GM18511 (cell line): ENCODE data around the gene ACTR8.

Source experiments
- ATAC-seq: cut with Tn5 transposase; IDR thresholded peaks from one replicate; pipeline ENCODE4 v1.9.1; 2021; ENCODE audit warnings: mild to moderate bottlenecking, moderate library complexity; ENCODE audit not compliant: unreplicated experiment

Gene ACTR8

DNA sequence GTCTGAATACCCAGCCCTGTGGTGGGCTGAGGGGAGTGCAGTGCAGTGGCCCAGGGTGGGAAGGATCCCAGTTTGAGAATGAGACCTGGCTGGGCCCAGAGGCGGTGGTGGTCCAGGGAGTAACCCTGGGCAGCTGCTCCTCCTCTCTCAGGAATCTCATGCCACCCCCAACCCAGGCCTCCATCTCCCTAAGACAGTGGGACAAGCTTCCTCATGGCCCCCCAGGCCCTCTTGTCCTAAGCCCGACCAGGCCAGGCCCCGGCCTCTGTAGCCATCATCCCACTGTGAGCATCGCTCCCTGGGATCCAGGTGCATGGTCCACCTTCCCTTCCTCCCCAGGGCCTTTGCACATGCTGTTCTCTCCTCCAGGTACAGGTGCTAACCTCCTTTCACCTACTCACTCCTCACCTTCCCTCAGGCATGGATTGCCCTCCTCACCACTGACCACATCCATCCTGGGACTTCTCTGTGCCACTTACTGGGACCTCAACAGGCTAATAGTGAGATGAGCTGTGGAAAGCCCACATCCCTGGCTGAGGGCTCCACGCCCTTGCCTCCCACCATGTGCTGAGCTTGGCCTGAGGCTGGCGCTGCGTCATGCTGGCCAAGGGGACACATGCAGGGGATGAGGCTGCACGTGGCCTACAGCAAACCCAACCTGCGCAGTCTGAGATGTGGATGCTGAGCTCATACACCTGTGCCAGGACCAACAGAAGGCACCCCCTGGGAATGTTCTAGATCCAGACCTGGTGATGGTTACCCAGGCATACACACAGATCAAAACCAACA lies 45.7 kb downstream of the ACTR8 start:
- ATAC-seq: no peak

DNA sequence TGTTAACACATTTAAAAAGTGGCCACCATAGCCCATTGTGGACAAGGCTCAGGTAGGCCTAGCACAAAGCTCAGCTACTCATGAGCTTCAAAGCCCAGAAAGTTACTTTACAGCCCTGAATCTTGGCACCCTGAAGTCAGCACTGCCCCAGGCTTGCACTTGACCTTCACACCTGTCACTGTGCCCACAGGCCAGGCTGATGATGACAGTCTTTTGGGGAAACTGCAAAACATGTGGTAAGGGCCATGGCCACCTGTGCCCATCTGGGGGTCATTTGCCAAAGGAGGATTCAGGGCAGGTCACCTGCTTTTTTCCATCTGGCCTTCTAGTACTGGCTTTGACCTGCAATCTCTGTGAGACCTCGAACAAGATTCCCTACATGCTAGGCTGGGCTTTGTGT lies 46.7 kb downstream of the ACTR8 start:
- no peak for ATAC-seq

DNA sequence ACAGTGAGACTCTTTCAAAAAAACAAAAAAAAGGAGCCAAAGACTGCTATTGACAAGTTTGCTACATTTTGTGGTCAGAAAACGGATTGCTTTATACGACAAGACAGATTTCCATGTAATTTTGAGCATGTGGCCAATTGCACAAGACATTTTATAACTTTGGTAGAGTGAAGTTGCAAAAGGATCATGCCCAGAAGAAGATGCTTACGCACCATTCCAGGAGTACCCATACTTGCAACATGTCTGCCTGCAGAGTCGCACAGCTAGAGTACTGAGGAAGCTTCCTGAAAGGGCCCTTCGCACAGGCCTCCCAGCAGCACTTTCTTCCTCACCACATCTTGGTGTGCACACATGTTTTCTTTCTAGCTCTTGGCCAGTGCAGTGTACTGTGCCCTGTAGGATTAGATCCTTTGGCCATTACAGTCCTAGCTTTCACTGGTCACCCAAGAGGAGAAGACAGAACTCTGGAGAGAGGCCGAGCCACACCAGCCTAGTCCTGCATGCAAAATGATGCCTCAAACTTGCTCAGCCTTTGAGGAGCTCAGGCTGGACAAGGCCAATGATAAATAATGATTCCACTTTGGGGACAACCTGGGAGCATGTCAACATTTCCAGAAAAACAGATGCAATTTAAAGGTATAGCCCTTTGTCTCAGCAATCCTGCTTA lies 47.4 kb downstream of the ACTR8 start:
- ATAC-seq: no peak

DNA sequence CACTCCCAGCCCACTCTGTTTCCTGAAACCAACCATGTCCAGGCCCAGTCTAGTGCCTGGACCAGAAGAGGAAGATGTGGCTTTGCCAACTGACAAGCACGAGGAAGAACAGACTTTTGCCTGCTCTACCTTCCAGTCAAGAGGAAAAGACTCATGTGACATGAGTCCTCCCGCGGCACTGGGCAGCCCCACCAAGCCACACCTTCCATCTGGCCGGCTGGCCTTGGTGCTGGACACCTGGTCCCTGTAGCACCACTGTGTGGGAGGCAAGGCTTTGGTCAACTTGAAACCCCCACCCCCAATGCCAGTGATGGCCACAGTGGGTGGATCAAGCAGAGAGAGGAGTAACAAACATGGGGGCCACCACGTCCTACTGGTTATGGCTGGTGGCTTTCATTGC lies 48.3 kb downstream of the ACTR8 start:
- no peak for ATAC-seq

DNA sequence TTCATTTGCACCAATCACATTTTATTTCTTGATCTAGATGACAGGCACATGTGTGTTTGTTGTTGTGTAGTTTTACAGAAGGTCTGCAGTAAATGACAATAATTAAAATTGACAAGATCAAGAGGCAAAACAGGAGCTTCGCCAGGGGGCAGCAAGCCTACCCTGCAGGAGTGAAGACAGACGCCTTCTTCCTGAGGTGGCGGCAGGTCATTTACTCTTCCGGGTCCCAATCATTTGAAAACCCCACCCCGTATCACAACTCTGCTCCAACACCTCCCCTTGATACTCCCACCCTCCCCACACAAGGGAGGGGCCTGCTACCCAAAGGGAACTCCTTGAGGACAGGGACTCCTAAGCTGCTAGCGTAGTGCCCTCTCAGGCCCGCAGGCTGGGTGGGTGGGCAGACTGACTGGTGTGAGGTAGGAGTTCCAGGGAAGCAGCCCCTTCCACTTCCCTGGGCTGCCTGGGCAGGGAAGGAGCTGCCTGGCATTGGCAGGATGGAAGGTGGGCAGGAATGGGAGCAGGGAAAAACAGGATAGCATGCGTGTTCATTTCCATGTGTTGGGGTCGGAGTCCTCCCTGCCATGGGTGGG lies 48.8 kb downstream of the ACTR8 start:
- ATAC-seq: no peak

DNA sequence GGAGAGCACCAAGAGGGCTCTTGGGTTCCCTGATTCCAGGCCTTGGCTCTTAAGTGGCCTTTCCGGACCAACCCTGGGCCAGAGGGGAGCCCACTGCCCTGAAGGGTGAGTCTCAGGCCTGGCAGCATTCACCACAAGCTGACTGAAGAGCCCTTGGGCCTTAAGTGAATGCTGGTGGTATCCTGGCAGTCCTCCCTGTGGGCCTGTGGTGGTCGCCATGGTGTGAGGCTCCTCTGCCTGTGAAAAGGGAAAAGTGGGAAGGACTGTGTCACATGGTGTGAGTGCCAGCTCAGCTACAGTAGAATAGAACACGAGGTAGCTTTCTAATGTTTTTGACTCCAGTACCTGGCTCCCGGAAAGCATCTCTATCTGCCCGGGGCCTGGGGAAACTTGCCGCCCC lies 51.0 kb downstream of the ACTR8 start:
- ATAC-seq: no peak

DNA sequence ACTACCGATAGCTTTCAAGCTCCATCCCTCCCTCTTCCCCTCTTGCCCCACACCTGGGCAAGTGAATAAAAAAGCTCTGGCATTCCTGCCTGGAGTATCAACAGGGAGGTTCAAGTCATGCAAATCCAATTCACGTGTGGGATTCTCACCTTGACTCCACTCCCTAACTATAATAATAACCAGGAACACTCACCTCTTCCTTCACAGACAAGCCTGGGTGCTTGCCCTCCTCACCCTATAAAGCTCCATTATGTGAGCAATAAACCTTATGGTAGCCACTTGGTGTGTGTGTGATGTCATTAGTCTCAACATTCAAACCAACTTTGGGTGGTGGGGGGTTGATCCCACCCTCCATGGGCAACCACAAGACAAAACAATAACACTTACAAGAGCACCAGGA lies 52.3 kb downstream of the ACTR8 start:
- no peak for ATAC-seq

DNA sequence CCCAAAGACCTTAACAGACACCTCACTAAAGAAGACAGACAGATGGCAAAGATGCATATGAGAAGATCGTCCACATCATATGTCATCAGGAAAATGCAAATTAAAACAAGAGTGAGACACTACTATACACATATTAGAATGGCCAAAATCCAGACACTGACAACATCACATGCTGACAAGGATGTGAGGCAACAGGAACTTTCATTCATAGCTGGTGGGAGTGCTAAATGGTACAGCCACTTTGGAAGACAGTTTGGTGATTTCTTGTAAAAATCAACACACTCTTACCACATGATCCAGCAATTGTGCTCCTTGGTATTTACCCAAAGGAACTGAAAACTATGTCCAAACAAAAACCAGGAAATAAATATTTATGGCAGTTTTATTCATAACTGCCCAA lies 53.4 kb downstream of the ACTR8 start:
- ATAC-seq: no peak

DNA sequence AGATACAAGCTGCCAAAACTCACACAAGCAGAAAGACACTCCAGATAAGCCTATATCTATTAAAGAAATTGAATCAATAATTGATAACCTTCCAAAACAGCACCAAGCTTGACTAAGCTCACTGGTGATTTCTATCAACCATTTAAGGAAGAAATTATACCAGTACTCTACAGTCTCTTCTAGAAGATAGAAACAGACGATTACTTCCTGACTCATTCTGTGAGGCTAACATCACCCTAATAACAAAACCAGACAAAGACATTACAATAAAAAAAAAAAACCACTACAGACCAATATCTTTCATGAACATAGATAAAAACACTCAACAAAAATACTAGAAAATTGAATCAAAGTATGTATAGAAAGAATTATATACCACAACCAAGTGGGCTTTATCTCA lies 55.9 kb downstream of the ACTR8 start:
- ATAC-seq: no peak

DNA sequence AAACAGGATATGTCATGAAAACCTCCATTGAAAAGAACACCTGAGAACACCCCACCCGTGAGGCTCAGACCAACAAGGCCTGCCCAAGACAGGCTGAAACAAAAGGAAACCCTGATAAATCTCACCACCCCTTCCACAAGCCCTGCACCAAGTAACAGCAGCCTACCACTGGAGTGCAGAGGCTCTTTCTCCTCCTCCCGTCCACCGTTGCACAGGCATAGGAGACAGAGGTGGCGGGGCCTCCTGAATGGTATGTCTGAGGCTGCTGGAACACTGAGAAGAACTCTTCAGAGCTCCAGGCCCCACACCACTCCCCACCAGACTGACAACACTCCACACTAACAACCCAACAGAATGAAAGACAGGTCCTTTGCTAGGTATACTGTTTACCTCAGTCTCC lies 57.2 kb downstream of the ACTR8 start:
- no peak for ATAC-seq

DNA sequence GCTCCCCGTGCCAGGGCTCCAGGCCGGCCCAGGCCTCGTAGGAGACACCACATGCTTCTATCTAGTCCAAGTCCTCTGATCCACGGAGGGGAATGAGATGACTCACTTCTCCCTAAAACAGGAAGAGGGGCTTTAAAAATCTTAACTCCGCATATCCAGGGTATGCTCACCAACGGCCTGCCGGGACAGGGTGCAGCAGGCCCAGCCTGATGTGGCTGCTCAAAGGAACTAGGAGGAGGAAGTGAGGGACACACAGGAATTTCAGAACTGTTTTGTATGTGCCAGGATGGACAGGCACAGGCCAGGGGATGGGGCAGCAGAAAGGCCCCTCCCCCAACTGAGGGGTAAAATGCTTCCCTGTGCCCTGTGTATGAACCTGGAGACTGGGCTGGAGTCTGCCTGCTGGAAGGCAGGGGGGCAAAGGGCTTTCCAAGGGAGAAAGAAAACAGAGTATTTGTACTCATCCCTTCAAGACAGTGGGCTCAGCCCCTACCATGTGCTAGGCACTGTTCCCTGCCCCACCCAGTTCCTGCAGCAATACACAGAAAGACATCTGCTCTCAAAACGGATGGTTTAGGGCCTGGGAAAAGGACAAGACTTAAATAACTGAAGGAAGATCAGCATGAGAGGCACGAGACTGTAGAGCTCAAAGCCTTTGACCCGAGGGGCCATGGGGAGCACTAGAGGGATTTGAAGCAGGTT lies 57.8 kb downstream of the ACTR8 start:
- ATAC-seq: no peak

DNA sequence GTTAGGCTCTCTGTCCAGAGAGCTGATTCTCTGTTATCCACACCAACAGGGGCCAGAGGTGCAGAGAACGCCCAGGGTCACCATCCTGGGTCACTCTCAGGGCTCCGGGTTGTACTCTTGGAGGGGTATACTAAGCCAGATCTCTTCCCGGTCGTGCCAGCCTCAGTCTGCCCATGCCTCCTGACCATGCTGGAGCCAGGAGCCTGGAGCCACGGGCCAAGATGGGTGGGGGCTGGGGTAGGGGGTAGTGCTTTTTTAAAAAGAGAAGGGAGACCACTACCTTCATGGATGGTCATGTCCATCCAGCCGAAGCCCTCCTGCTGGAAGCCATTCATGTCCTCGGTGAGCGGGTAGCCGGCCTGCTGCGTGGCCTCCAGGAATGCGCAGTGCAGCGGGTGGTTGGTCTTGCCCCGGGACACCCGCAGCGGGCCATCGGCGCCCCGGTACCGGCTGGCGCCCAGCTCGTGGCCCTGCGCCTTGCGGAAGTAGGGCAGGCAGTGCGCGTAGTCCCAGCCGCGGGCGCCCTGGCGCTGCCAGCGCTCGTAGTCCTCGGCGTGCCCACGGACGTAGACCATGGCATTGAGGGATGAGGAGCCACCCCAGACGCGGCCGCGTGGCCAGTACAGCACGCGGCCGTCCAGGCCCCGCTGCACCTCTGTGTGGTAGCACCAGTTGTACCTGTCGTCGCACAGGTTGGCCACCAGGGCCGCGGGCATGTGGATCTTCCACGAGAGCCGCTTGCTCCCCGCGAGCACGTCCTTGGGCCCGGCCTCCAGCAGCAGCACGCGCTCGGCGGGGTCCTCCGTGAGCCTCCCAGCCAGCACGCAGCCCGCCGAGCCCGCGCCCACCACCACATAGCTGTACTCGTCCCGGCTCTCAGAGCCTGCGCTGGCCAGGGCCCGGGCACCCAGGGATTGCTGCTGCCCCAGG lies 58.7 kb downstream of the ACTR8 start:
- no peak for ATAC-seq

DNA sequence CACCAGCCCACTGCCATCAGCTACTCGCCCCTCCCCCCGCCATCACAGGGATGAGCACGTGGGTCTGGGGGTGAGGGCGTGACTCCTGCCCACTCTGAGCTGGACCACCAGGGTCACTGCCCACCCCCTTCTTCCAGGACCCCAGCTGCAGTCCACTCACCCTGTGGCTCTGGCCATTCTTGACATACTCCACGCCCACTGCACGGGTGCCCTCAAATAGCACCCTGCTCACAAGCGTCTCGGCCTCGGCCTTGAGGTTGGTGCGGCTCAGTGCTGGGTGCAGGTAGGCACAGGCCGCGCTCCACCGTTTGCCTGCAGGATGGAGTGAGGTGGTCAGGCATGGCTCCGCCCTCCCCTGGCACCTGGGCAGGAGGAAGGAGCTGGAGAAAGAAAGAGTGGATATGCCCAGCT lies 59.6 kb downstream of the ACTR8 start:
- no peak for ATAC-seq

DNA sequence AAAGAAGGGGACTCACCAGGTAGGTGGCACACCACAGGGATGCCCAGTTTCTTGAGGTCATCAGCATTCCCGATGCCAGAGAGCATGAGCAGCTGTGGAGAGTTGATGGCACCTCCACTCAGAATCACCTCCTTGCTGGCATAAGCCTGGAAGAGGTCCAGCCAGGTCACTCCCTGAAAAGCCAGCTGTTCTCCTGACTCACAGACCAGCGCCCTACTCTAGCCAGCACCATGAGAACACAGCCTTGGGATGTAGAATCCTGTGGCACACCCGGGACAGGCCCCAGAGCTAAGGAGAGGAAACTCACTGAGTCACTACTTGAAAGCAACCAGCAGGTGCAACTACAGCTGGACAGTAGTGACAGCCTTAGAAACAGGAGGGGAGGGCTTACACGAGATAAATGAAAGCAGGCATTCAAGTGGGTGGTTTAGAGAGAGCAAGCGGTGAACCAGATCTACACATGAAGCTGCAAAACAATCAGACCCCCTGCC lies 60.3 kb downstream of the ACTR8 start:
- ATAC-seq: peak; percentile 76

DNA sequence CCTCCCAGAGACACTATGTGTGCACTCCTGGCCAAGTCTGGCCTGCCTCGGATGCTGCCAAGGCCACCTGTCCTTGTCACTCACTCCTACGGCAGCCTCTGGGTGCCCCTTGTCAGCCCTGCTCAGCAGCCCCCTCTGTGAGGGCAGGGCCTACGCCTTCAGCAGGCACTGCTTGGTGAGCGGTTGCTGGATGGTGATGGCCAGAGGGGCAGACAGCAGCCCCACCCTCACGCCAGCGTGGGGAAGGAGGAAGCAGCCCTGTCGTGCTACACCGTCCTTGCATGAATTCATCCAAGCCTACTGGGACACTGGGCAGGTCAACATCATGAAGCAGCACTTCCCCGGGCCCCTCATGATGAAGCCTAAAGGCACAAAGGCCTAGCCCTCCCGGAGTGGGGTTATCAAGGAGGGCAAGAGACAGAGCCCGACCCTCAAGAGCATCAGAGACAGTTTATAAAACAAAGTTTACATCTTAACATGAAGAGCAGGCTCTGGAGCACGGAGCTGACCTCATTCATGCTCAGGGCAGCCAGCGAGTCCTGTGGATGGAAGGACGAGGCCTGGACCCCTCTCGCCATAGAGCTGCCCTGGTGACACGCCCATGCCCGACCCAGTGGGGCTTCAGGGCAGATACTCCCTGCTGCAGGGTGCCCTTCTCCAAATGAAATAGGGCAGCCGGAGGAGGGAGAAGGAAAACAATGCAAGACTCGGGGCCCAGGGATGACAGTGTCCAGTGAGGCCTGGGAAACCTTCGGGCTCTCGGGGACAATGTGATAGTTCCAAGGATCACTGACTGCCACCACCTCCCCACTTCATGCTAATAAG lies 61.0 kb downstream of the ACTR8 start:
- no peak for ATAC-seq

DNA sequence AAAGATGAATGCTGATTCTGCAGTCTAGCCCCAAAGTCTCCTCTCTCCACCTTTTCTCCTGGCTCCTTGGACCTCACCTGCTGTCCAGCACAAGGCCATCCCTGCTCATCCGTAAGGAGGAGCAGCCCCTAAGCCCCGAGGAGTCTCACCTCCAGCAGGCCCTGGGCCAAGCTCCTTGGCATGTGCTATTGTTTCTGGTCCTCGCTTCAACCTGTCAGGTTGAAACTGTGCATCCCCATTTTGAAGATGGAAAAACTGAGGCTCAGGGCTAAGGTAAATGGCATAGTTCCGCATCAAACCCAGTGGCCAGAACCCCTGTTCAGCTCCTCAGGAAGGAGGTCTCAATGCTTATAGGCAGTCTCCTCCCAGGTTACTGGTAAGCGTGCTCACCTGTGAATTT lies 61.9 kb downstream of the ACTR8 start:
- no peak for ATAC-seq

DNA sequence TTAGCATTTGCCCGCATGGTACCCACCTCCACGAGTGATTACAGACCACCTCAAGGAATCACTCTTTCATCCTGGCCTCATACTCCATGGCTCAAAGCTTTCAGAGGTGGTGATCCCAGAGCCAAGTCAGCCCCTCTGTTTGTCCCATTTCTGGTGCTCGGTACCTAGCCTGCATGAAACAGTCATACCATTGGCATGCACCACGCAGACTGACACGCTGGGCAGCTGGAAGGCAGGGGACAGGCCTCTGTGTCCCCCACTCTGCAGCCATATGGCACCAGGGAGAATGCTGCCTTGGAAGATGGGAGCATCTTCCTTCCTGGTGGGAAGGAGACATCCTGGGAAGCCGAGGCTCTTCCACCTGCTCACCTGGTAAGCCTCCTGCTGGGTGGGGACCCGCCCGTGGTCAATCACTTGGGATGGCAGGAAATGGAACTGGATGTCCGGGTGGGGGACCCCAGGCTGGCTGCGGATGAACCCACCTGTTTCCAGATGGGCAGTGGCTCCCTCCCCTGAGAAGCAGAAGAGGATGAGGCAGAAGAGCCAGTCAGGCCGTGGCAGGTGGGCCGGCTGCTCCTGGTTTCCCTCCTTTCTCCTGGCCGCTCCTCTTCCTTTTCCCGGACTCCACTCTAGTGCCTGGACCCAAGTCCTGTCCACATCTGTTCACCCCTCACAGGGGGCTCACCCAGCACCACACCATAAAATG lies 62.6 kb downstream of the ACTR8 start:
- ATAC-seq: no peak

DNA sequence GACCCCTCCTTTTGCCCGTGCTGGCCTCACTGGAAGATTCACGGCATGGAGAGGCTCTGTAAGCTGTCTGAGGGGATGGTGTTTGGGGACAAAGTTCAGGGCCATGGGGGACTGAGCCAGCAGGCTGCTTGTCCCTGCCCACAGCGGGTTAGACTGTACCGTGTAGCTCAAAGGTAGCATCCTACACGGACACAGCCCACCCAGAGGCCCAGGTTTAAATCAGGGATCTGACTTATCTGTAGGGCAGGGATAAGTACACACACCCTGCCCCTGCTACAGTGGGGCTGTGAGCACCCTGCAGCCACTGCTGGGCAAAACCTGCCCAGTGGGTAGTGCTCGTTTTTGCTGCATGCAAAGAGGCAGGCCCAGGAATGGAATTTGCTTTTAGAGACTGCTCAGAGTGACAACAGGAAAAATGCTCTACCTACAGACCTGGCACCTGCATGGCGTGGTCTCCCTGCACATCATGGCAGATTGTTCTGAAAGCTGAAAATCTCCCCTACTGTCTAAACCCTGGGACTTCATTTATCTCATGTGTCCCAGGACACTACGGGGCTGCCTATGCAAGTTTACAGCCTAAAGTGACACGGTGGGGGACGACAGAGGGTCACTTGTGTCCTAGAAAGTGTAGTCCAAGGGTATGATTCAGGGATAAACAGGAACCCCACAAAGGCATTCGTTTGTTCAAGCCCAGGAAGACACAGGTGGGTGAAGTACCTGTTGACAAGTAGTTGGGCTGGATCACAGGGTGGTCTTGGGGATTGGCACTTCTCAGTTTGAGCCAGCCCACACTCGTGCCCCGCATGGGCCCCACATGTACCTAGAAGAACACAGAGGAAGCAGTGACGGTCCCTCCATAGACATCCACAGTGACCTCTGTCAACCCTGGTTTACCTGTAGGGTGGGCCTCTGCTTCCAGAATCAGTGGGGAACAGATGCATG lies 63.5 kb downstream of the ACTR8 start:
- no peak for ATAC-seq
